GM19238 (cell line): ENCODE data around the gene LRIG2.
"Not testable (repeated sequence)": the region's sequence is repeated elsewhere in the genome, so short reads cannot be mapped to it uniquely, and the experiment has no call there.

Source experiments
- DNase-seq: peaks from one replicate; pipeline ENCODE4 v3.0.0; 2011; ENCODE audit warnings: low spot score; ENCODE audit not compliant: insufficient read length

LRIG2 gene

GRCh38 chr1:113072757-113073478 lies at the start of gene LRIG2:
Gene LRIG2 (plus strand): TSS chr1:113073198. CDS start chr1:113073407, 209 bp downstream.
- DNase-seq, result peak; percentile 87

- DNase-seq, result not testable (repeated sequence)
These were observed 49.7 kb upstream of the LRIG2 start for GRCh38 chr1:113023316-113023715.

GRCh38 chr1:113027007-113027406 lies 46.0 kb upstream of the LRIG2 start:
- DNase-seq, result no peak

GRCh38 chr1:113027449-113027848 lies 45.5 kb upstream of the LRIG2 start:
- no peak for DNase-seq

- DNase-seq, result no peak
These were observed 43.2 kb upstream of the LRIG2 start for GRCh38 chr1:113029822-113030221.

GRCh38 chr1:113031171-113031933 lies 41.6 kb upstream of the LRIG2 start:
- DNase-seq, result no peak

- DNase-seq, result no peak
These were observed 37.9 kb upstream of the LRIG2 start for GRCh38 chr1:113035086-113035485.

- no peak for DNase-seq
These were observed 36.2 kb upstream of the LRIG2 start for GRCh38 chr1:113036639-113037321.

GRCh38 chr1:113040041-113040440 lies 33.0 kb upstream of the LRIG2 start:
- no peak for DNase-seq

GRCh38 chr1:113040718-113041412 lies 32.1 kb upstream of the LRIG2 start:
- no peak for DNase-seq

- DNase-seq, result no peak
These were observed 31.3 kb upstream of the LRIG2 start for GRCh38 chr1:113041569-113042284.

GRCh38 chr1:113042285-113043143 lies 30.5 kb upstream of the LRIG2 start:
- peak; percentile 60 for DNase-seq

GRCh38 chr1:113043144-113043488 lies 29.9 kb upstream of the LRIG2 start:
- not testable (repeated sequence) for DNase-seq

GRCh38 chr1:113046569-113046968 lies 26.4 kb upstream of the LRIG2 start:
- no peak for DNase-seq

- no peak for DNase-seq
These were observed 24.9 kb upstream of the LRIG2 start for GRCh38 chr1:113048064-113048463.

- DNase-seq, result no peak
These were observed 19.5 kb upstream of the LRIG2 start for GRCh38 chr1:113053344-113054126.

GRCh38 chr1:113055570-113055969 lies 17.4 kb upstream of the LRIG2 start:
- DNase-seq, result no peak

GRCh38 chr1:113057006-113057405 lies 16.0 kb upstream of the LRIG2 start:
- no peak for DNase-seq
